Bronchial epithelial cell (primary cell): ENCODE data around the gene TXNRD2. TPM values are rescaled to one million over a fixed set of nuclear protein-coding genes. Genes with fewer than 3 reads are reported as not detected.

ENCODE experiments used
- DNase-seq: peaks from one replicate; pipeline ENCODE4 v3.0.0-alpha.2; 2010; ENCODE audit warnings: low read depth
- FAIRE-seq: peaks from 2 replicates; lab custom pipeline; 2011; peaks lifted over from hg19 to GRCh38; lab: Jason Lieb, UNC
- H3K27me3 ChIP-seq: 2 replicates; pipeline ENCODE4 v1.5.1; 2011; ENCODE audit warnings: low read length; ENCODE audit not compliant: control insufficient read depth, insufficient read depth
- H3K36me3 ChIP-seq: 2 replicates; pipeline ENCODE4 v1.5.1; 2011; ENCODE audit warnings: low read length; ENCODE audit not compliant: control insufficient read depth, insufficient read depth
- H3K4me3 ChIP-seq: 2 replicates; pipeline ENCODE4 v1.5.1; 2011; ENCODE audit warnings: mild to moderate bottlenecking, low read depth, low read length, control low read depth
- CTCF ChIP-seq: IDR thresholded peaks from 2 replicates; pipeline ENCODE4 v1.5.1; 2011; ENCODE audit warnings: mild to moderate bottlenecking, moderate library complexity, low read length, control low read depth, inconsistent platforms; ENCODE audit not compliant: insufficient read depth, severe bottlenecking
- total RNA-seq: library from RNA; depleted of rRNA; stranded (reverse); fragments of >200 nt; gene quantifications from 2 replicates; pipeline ENCODE4 v1.2.1, GENCODE V29; 2014

TXNRD2 gene
- total RNA-seq, 1 donor from 2014 or later, result 12.9 TPM

- Histone ChIP-seq H3K36me3 (peaks cover 3% of the 10 kb centered on the region), H3K4me3 (no peak overlapping the region), H3K27me3 (no peaks in the 10 kb centered on the region)
- no peak for FAIRE-seq
- no peak for TF ChIP-seq CTCF
- DNase-seq, result no peak
Measured at GRCh38 chr22:19957445-19957844, 15.8 kb upstream of the TXNRD2 start.

GRCh38 chr22:19955241-19956128 is 13.9 kb upstream of the TXNRD2 start:
- H3K4me3 ChIP-seq, result no peak overlapping the region
- FAIRE-seq (no peak), DNase-seq (no peak)
- no peaks in the 10 kb centered on the region for H3K27me3 ChIP-seq
- TF ChIP-seq CTCF, result no peak
- peaks cover 2% of the 10 kb centered on the region for H3K36me3 ChIP-seq

GRCh38 chr22:19951346-19951745 is 9.7 kb upstream of the TXNRD2 start:
- H3K27me3 ChIP-seq, result no peaks in the 10 kb centered on the region
- DNase-seq (no peak), FAIRE-seq (no peak)
- no peak for TF ChIP-seq CTCF
- no peak overlapping the region for H3K4me3 ChIP-seq
- H3K36me3 ChIP-seq, result peaks cover 6% of the 10 kb centered on the region

- no peak overlapping the region for H3K4me3 ChIP-seq
- H3K36me3 ChIP-seq, result peaks cover 6% of the 10 kb centered on the region
- no peak for DNase-seq
- H3K27me3 ChIP-seq, result no peaks in the 10 kb centered on the region
- no peak for FAIRE-seq
- no peak for TF ChIP-seq CTCF
Measured at GRCh38 chr22:19948057-19948760, 6.6 kb upstream of the TXNRD2 start.

GRCh38 chr22:19943082-19944026 is 1.7 kb upstream of the TXNRD2 start:
- FAIRE-seq (no peak), DNase-seq (peak; percentile 79)
- peaks cover 2% of the 10 kb centered on the region for H3K36me3 ChIP-seq
- H3K27me3 ChIP-seq, result no peaks in the 10 kb centered on the region
- peak overlapping the region; percentile 65 for H3K4me3 ChIP-seq
- no peak for TF ChIP-seq CTCF
